ENCODE results near the gene PKN3.
"Not testable (repeated sequence)": the region's sequence is repeated elsewhere in the genome, so short reads cannot be mapped to it uniquely, and the experiment has no call there.

PKN3 gene

DNA sequence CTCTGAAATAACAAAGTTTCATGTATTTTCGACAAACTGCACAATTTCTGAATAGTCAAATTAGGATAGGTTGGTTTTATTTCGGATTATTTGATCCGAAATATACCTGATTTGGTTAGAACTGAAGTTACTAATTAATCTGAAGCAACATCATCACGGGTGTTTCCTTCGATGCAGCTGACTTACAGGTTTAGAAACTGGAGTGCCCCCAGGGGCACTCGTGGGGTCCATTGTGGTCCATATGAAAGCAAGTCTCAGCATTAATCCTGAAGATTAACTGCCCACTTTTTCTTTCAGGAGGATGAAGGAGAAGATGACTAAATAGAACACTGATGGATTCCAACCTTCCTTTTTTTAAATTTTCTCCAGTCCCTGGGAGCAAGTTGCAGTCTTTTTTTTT lies 8.0 kb upstream of the PKN3 start:
- no peak for DNase-seq

DNA sequence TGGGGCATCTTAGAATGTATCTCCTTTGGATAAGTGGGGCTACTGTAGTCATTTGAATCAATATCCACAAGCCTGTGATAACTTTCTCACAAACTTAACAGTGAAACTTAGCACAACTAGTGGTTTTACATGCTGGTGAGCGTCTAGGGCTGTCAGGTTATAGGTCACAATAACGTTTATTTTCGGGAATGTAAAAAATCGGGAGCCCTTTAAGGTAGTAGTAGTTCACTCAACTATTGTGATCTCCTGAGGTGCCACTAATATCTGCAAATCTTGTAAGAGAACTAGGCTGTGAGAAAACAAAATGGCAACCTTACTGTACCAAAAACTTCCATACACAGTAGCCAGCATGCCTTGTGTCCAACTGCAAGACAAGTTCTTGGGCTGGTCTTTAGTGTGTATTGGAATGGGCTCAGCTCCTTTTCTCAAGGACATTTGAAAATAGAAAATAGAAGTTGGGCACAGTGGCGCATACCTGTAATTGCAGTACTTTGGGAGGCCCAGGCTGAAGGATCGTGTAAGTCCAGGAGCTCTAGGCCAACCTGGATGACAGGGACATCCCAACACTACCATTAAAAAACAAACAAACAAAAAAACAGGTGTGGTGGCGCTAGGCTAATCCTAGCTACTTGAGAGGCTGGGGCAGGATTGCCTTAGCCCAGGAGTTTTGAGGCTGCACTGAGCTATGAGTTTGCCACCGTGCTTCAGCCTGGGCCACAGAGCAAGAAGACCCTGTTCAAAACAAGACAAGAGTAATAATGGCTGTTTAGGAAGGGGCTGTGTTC lies 5.2 kb upstream of the PKN3 start:
- no peak for DNase-seq

DNA sequence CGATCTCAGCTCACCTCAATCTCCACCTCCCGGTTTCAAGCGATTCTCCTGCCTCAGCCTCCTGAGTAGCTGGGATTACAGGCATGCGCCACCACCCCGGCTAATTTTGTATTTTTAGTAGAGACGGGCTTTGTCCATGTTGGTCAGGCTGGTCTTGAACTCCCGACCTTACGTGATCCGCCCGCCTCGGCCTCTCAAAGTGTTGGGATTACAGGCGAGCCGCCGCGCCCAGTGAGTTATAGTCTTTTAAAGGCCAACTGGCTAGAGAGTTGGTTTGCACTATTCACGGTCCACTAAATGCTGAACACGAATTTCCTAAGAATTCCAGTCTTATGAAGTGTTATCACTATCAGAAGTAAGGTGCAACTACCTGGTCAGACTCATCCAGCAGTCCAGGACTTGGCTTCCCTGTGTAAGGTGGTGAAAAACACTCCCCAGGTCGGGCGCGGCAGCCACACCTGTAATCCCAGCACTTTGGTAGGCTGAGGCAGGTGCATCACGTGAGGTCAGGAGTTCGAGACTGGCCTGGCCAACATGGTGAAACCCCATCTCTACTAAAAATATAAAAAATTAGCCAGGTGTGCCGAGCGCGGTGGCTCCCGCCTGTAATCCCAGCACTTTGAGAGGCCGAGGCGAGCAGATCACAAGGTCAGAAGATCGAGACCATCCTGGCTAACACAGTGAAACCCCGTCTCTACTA lies 3.1 kb upstream of the PKN3 start:
- DNase-seq: not testable (repeated sequence)

DNA sequence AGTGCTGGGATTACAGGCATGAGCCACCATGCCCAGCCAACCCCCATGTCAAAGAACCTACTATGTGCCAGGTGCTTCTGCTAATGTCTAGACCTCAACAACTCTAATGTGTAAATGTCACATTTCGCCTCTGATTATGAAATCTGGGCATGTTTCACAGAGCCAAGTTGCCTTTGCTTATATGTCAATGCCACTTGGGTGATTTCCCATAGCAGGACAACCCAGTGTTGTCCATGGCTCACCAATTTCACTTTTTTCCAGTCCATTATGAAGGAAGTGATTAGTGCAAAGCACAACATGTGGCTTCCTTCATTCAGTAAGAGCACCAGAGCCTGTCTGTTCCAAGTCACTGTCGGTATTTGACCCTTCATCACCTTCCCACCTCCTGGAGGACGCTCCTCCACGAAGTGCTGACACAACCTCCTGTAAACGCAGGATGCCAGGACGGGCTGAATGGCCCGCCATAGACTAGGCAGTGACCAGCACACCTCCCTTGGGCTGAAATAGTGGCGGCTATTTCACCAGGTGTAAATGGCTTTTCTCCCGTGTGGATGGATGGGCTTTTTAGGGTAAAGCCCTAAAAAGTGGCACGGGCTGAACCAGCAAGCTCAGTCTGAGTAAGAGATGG lies 962 bp upstream of the PKN3 start:
- DNase-seq: no peak

DNA sequence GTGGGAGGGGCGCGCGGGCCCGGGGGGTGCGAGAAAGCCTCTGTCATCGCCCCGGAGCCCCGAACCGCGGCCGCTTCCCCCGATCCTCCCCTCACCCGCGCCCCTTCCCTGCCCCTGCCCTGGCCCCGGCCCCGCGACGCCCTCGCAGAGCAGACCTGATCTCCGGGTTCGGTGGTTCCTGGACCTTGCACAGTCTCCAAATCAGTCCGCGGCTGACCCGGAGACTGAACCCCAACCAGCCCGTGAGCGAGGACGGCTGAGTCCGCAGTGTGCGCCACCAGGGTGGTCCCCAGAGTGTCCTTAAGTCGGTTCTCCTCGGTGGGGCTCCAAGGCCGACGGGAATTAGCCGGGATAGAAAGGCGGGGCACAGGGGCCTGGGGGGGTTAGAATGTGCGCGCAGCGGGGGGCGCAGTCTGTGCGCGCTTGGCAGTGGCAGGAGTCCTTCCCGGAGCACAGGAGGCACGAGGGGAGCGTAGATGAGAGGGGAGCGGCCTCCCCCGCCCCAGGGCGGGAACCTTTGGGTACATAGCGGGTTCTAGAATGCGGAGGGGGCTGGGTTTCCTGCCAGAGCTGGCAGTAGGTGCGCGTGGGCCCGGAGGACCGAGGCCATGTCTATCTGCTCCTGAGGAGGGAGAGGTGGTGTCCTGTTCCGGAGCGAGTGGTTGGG lies 779 bp downstream of the PKN3 start:
- DNase-seq: no peak

DNA sequence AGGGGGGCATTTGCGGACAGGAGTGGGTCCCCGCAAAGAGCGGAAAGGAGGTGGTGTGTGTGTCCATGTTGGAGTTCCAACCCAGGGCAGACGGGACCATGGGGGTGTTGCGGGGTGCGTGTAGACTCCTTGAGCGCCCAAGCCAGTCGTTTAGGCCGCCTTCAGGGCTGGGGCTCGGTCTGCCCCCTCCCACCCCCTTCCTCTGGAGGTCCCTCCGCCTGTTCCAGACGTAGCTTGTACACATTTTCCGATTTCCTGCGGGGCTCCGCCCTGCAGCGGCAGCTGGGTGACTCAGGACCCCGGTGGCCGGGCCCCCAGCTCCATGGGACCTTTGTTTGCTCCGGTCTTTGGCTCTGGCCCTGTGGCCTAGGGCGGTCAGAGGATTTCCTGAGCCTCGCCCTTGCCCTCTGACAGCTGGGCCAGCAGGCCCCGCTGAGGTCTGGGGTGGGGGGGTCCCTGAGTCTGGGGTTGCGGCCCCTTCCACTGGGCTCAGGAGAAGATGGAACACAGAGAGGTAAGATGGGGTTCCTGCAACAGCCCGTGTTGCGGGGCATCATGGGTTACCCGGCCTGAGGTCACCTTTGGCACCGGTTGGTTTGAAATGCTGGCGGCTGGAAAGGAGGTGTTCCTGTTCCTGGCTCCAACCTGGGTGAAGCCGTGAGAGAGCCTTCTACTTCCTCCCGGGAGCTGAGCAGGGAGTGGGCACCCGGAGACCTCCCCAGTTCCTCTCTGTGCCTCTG lies 1.5 kb downstream of the PKN3 start:
- DNase-seq: no peak

DNA sequence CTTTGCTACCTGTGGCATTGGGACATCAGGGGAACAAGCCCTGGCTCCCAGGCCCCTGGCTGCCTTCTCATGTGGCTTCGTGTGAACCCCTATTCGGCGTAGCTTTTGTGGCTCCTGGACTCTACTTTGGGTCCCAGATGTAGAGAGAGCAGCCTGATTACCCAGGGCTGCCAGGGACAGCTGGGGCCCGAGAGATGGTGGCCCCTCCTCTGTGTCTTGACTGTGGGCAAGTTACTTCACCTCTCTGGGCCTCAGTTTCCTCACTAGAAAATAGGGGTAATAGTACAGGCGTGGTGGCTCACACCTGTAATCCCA lies 2.0 kb downstream of the PKN3 start:
- DNase-seq: no peak

DNA sequence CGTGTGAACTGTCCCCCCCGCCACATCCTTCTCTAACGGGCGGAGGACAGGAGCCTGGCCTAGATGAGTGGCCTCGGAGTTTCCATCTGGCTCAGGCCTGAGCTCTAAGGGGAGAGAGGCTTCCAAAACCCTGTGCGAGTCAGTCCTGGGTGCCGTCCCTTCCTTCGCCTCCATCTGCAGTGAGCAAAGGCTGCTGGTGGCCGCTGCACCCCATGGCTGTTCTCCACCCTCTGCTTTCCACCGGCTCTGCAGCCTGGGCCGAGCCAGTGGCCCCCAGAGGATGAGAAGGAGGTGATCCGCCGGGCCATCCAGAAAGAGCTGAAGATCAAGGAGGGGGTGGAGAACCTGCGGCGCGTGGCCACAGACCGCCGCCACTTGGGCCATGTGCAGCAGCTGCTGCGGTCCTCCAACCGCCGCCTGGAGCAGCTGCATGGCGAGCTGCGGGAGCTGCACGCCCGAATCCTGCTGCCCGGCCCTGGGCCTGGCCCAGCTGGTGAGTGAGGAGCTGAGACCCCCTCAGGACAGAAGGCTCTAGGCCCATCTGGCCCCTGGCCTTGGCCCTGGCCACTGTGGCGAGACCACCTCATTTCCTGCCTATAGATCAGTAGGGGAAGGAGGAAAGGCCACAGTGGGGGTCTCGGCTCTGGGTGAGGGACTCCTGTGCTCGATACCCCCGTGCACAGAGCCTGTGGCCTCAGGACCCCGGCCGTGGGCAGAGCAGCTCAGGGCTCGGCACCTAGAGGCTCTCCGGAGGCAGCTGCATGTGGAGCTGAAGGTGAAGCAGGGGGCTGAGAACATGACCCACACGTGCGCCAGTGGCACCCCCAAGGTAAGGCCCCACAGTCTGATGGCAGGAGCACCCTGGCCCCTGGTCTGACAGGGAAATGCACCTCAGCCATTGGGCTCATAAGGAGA lies 3.0 kb downstream of the PKN3 start:
- no peak for DNase-seq

DNA sequence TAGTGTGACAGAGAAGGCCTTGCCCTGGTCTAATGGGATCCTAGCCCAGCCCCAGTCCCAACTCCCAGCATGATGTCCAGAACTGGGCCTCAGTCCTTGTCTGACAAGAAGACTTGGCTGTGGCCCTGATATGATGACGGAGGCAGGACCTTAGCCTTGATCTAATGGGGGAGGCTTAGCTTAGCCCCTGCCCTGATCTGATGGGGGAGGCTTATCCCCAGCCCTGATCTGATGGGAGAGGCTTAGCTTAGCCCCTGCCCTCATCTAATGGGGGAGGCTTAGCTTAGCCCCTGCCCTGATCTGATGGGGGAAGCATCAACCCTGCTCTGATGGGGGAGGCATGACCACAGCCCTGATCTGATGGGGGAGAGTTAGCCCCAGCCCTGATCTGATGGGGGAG lies 3.7 kb downstream of the PKN3 start:
- DNase-seq: no peak

DNA sequence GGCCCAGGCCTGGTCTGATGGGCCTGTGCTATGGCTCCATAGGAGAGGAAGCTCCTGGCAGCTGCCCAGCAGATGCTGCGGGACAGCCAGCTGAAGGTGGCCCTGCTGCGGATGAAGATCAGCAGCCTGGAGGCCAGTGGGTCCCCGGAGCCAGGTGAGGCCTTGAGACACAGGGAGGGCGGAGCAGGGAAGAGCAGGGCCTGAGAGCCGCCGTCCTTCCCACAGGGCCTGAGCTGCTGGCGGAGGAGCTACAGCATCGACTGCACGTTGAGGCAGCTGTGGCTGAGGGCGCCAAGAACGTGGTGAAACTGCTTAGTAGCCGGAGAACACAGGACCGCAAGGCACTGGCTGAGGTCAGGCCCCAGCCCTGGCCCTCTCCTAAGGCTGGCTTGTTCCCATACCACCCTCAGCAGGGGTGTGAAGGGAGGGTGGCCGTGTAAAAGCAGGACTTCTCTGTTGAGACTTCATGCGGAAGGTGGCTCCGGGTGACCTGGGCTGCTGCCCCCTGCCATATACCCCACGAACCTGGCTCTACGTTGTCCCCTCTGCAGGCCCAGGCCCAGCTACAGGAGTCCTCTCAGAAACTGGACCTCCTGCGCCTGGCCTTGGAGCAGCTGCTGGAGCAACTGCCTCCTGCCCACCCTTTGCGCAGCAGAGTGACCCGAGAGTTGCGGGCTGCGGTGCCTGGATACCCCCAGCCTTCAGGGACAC lies 4.5 kb downstream of the PKN3 start:
- no peak for DNase-seq

DNA sequence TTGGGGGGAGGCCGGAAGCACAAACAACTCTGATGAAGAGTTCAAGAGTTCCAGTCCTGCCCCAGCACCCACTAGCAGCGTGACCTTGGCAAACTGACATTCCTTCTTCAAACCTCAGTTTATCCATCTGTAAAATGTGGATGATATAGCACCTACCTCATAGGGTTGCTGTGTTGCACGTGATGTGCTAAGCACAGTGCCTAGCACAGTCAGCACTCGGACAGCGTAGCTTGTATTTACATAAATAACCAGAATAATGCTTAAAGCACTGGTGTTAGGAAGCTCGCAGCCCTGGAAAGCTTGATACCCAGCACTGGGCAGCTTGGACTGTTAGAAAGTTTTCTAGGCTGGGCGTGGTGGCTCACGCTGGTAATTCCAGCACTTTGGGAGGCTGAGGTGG lies 5.1 kb downstream of the PKN3 start:
- no peak for DNase-seq

DNA sequence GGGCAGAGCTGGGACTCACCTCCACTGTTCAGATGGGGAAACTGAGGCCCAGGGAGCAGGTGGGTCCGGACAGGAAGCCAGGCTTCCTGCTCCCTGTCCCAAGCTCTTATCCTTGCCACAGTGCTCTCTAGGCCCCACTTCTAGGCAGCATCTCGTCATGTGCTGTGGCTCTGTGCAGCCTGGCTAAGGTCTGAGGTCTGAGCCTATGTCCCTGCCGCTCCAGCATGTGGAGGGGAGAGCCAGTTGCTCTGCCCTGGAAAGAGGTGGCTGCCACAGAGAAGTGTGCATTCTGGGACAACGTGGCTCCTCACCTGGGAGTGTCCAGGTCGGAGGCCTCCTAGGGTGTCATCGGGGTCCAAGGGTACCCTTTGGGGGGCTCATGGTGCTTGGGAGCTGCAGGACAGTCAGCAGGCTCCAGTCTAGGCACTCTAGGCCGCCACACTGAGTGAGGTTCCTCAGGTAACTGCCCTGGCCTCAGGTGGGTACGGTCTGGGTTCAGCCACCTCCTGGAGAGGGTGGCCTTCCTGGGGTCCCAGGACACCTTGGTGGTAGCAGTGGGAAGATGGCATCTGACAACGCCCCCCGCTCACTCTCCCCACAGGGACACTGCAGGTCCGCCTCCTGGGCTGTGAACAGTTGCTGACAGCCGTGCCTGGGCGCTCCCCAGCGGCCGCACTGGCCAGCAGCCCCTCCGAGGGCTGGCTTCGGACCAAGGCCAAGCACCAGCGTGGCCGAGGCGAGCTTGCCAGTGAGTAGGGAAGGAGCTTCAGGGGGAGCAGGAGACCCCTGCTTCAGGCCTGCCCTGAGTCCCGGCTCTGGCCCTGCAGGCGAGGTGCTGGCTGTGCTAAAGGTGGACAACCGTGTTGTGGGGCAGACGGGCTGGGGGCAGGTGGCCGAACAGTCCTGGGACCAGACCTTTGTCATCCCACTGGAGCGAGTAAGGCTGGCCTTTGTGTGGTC lies 10.4 kb downstream of the PKN3 start:
- no peak for DNase-seq

DNA sequence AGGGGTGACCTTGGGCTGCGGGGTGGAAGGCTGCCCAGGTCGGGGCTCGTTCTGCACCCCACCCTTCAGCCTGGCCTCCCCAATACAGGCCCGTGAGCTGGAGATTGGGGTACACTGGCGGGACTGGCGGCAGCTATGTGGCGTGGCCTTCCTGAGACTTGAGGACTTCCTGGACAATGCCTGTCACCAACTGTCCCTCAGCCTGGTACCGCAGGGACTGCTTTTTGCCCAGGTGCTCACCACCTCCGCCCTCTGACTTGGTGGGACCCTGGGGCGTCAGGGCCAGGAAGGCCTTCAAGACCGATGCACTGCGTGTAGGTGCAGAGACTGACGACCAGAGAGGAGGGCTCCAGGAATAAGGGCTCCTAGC lies 11.1 kb downstream of the PKN3 start:
- DNase-seq: no peak

DNA sequence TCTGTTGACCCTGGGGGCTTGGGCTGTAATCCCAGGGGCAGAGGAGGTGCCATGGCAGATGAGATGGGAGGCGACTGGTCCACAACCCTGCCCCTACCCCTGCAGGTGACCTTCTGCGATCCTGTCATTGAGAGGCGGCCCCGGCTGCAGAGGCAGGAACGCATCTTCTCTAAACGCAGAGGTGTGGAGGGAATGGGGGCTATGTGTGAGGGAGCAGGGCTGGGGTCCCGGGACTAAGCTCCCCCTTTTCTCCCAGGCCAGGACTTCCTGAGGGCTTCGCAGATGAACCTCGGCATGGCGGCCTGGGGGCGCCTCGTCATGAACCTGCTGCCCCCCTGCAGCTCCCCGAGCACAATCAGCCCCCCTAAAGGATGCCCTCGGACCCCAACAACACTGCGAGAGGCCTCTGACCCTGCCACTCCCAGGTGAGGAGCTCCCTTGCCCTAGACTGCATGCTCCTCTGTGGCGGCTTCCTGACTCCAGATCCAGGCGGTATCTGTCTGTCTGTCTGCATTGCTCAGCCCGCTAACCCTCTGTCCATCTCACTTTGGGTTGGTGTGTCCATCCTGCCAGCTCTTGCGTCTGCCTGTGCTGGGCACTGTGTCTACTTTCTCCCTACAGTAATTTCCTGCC lies 11.8 kb downstream of the PKN3 start:
- DNase-seq: no peak

DNA sequence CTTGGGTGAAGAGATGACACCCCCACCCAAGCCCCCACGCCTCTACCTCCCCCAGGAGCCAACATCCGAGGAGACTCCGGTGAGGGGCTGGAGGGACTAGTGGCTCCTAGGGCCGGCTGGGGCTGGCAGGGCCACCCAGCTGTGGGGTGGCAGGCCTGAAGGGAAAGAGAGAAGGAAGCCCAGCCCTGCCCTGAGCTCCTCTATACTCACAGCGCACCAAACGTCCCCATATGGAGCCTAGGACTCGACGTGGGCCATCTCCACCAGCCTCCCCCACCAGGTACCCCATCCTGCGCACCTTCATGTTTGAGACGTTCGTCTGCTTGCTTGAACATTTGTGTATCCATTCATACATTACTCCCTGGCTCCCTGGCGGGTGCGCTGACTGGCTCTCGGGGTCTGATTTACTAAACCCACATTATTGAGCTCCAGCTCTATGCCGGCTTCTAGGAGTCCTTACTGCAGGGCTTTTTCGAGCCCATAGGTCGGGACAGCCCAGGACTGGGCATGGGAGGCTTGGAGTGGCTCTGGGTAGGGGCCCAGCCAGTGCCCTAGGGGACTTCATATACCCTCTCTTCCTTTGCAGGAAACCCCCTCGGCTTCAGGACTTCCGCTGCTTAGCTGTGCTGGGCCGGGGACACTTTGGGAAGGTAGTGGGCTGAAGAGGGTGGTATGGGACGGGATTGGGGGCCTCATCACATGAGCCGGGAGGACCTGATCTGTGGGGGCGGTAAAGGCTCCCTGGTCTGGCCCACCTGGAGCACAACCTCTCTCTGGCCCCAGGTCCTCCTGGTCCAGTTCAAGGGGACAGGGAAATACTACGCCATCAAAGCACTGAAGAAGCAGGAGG lies 12.5 kb downstream of the PKN3 start:
- no peak for DNase-seq

DNA sequence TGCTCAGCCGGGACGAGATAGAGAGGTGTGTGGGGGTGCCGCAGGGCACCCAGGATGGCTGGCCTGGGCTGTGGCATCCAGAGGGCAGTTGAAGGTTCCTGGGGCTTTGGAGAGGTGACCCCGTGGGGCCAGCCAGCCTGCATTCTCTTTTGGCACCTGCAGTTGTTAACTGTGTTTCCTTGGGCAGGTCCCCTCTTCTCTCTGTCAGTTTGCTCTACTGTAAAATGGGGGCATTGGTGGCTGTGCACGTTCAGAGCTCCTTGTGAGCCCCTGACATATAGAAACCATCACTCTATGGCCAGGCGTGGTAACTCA lies 13.1 kb downstream of the PKN3 start:
- DNase-seq: no peak

DNA sequence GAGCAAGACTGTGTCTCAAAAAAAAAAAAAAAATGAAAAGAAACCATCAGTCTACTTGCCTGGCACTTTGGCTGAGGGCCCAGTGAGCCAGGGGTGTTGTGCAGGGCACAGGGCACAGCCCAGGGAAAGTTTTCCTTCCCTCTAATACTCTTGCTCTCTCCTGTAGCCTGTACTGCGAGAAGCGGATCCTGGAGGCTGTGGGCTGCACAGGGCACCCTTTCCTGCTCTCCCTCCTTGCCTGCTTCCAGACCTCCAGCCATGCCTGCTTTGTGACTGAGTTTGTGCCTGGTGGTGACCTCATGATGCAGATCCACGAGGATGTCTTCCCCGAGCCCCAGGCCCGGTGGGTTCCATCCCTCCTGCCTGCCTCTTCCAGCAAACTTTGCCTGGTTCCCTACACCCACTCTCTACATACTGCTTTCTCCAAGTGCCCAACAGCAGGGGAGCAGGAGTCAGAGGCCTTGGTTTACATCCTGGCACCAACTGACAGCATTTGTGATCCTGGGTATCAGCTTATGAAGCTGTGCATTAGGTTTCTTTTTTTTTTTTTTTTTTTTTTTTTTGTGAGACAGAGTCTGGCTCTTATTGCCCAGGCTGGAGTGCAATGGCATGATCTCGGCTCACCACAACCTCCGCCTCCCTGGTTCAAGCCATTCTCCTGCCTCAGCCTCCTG lies 14.4 kb downstream of the PKN3 start:
- no peak for DNase-seq

DNA sequence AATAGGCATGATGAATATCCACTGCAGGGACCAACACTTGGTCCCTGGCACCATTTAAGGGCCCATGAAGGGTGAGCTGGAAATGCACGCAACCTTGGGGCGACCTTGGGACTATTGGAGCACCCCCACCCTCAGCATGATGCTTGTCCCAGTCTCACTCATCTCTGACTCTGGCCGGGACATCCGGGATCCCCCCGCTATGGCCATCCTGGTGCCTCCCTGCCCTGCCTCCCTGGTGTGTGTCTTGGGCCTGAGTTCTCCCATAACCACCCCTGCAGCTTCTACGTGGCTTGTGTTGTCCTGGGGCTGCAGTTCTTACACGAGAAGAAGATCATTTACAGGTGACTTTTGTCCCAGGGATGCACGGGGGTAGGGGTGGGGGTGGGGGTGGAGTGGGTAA lies 15.7 kb downstream of the PKN3 start:
- DNase-seq: no peak

All from activated CD4-positive, alpha-beta T cell treated with anti-CD3 and anti-CD28 coated beads for 1 hour (primary cell).